Liver (tissue), 3 donors: ENCODE results near the gene MYH11.

Source experiments
- EGR1 ChIP-seq, 2 donors: IDR thresholded peaks; 2 replicates each; pipeline ENCODE4 v1.6.1; 2016 to 2018; ENCODE audit warnings: antibody characterized with exemption in 2 of 2, low read depth in 2 of 2
- GABPA ChIP-seq, 2 donors: IDR thresholded peaks in 1 of 2; conservative IDR thresholded peaks in 1 of 2; 2 replicates each; pipeline ENCODE4 v1.6.1; 2016; ENCODE audit warnings: antibody characterized with exemption in 2 of 2, mild to moderate bottlenecking in 1 of 2, moderate library complexity in 1 of 2
- JUND ChIP-seq, 2 donors: IDR thresholded peaks; 2 replicates each; pipeline ENCODE4 v1.6.1; 2016; ENCODE audit warnings: antibody characterized with exemption in 2 of 2
- RAD21 ChIP-seq, 2 donors: IDR thresholded peaks; 2 replicates each; pipeline ENCODE4 v1.6.1; 2016; ENCODE audit warnings: antibody characterized with exemption in 2 of 2, mild to moderate bottlenecking in 2 of 2
- SP1 ChIP-seq: IDR thresholded peaks from 2 replicates; pipeline ENCODE4 v1.6.1; 2018; ENCODE audit warnings: antibody characterized with exemption, mild to moderate bottlenecking
- TAF1 ChIP-seq: conservative IDR thresholded peaks from 2 replicates; pipeline ENCODE4 v1.6.1; 2016; ENCODE audit warnings: antibody characterized with exemption, mild to moderate bottlenecking
- YY1 ChIP-seq: IDR thresholded peaks from 2 replicates; pipeline ENCODE4 v1.6.1; 2016; ENCODE audit warnings: antibody characterized with exemption, mild to moderate bottlenecking
- TF ChIP-seq, protein P1 (sequence below): fragments of 150-350 bp; IDR thresholded peaks from 2 replicates; pipeline ENCODE4 v1.5.1; 2017; ENCODE audit warnings: improper control_type of control experiment, low read depth, low read length; ENCODE audit not compliant: missing input control
- TF ChIP-seq, protein P2 (sequence below): IDR thresholded peaks from 2 replicates; pipeline ENCODE4 v1.6.1; 2016; ENCODE audit warnings: antibody characterized with exemption
- TF ChIP-seq, protein P3 (sequence below): IDR thresholded peaks from 2 replicates; pipeline ENCODE4 v1.6.1; 2016; ENCODE audit warnings: antibody characterized with exemption
- donor health status: healthy.
- donor health status: healthy.

DNA sequence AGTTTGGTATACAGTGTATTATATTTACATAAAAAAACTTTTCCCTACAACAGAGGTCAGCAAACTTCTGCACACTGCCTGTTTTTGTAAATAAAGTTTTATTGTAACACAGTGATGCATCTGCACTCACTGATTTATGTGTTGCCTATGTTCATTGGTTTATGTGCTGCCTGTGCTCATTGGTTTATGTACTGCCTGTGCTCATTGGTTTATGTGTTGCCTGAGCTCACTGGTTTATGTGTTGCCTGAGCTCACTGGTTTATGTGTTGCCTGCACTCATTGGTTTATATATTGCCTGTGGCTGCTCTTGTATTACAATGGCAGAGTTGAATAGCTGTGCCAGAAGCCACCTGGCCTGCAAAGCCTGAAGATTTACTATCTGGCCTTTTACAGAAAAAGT, 81.6 kb downstream of the MYH11 start:
- TF ChIP-seq, protein P1, sequence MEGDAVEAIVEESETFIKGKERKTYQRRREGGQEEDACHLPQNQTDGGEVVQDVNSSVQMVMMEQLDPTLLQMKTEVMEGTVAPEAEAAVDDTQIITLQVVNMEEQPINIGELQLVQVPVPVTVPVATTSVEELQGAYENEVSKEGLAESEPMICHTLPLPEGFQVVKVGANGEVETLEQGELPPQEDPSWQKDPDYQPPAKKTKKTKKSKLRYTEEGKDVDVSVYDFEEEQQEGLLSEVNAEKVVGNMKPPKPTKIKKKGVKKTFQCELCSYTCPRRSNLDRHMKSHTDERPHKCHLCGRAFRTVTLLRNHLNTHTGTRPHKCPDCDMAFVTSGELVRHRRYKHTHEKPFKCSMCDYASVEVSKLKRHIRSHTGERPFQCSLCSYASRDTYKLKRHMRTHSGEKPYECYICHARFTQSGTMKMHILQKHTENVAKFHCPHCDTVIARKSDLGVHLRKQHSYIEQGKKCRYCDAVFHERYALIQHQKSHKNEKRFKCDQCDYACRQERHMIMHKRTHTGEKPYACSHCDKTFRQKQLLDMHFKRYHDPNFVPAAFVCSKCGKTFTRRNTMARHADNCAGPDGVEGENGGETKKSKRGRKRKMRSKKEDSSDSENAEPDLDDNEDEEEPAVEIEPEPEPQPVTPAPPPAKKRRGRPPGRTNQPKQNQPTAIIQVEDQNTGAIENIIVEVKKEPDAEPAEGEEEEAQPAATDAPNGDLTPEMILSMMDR = no peak
- TF ChIP-seq GABPA (IDR thresholded peaks at IDR 0.05 in 1 of 2, conservative IDR thresholded peaks at IDR 0.05 in 1 of 2) (no peak), TAF1 (no peak), YY1 (no peak), RAD21 (IDR thresholded peaks at IDR 0.05) (no peak), EGR1 (IDR thresholded peaks at IDR 0.05; ENCODE audit: low read depth in 2 of 2) (no peak), JUND (IDR thresholded peaks at IDR 0.05) (no peak), SP1 (no peak)
- TF ChIP-seq, protein P2, sequence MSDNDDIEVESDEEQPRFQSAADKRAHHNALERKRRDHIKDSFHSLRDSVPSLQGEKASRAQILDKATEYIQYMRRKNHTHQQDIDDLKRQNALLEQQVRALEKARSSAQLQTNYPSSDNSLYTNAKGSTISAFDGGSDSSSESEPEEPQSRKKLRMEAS = no peak
- TF ChIP-seq, protein P3, sequence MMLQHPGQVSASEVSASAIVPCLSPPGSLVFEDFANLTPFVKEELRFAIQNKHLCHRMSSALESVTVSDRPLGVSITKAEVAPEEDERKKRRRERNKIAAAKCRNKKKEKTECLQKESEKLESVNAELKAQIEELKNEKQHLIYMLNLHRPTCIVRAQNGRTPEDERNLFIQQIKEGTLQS = no peak
